Measurements from ENCODE around the gene ZWILCH.

DNA sequence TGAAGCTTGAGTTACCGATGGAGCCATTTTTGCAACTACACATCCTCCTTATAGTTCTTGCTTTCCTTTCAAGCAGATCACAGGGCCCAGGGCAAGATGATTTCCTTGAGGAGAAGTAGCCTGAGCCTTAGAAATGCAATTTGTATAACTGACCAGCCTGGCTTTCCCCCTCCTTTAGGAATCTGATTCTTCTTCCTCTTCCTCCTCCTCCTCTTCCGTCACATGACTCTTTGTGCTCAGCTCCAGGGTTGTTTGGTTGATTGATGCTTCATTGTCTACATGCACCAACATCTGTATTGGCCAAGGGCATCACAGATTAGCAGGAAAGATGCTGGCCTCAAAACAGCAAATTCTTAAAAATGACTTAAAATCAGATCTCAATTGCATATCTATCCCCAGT is 10.9 kb upstream of the ZWILCH start:
- TF ChIP-seq, protein P1, sequence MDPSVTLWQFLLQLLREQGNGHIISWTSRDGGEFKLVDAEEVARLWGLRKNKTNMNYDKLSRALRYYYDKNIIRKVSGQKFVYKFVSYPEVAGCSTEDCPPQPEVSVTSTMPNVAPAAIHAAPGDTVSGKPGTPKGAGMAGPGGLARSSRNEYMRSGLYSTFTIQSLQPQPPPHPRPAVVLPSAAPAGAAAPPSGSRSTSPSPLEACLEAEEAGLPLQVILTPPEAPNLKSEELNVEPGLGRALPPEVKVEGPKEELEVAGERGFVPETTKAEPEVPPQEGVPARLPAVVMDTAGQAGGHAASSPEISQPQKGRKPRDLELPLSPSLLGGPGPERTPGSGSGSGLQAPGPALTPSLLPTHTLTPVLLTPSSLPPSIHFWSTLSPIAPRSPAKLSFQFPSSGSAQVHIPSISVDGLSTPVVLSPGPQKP (IDR thresholded peaks at IDR 0.05; ENCODE audit: borderline replicate concordance, low read depth, low read length) = no peak
- TF ChIP-seq, protein P2, sequence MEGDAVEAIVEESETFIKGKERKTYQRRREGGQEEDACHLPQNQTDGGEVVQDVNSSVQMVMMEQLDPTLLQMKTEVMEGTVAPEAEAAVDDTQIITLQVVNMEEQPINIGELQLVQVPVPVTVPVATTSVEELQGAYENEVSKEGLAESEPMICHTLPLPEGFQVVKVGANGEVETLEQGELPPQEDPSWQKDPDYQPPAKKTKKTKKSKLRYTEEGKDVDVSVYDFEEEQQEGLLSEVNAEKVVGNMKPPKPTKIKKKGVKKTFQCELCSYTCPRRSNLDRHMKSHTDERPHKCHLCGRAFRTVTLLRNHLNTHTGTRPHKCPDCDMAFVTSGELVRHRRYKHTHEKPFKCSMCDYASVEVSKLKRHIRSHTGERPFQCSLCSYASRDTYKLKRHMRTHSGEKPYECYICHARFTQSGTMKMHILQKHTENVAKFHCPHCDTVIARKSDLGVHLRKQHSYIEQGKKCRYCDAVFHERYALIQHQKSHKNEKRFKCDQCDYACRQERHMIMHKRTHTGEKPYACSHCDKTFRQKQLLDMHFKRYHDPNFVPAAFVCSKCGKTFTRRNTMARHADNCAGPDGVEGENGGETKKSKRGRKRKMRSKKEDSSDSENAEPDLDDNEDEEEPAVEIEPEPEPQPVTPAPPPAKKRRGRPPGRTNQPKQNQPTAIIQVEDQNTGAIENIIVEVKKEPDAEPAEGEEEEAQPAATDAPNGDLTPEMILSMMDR (conservative IDR thresholded peaks at IDR 0.05; ENCODE audit: low read depth, low read length) = no peak
- TF ChIP-seq, protein P3, sequence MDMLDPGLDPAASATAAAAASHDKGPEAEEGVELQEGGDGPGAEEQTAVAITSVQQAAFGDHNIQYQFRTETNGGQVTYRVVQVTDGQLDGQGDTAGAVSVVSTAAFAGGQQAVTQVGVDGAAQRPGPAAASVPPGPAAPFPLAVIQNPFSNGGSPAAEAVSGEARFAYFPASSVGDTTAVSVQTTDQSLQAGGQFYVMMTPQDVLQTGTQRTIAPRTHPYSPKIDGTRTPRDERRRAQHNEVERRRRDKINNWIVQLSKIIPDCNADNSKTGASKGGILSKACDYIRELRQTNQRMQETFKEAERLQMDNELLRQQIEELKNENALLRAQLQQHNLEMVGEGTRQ (IDR thresholded peaks at IDR 0.05; ENCODE audit: low read depth, low read length) = no peak
- TF ChIP-seq CEBPB (IDR thresholded peaks at IDR 0.05; ENCODE audit: low read depth, low read length) (no peak), CHD1 (IDR thresholded peaks at IDR 0.05; ENCODE audit: low read depth, low read length) (no peak), POLR2A (IDR thresholded peaks at IDR 0.05; ENCODE audit: low read depth, low read length) (no peak), BHLHE40 (IDR thresholded peaks at IDR 0.05; ENCODE audit: low read depth, low read length) (no peak), RFX5 (IDR thresholded peaks at IDR 0.05; ENCODE audit: low read depth, low read length) (no peak), RCOR1 (IDR thresholded peaks at IDR 0.05; ENCODE audit: insufficient replicate concordance, low read length) (no peak), SMC3 (IDR thresholded peaks at IDR 0.05; ENCODE audit: low read depth, low read length) (no peak), FOS (IDR thresholded peaks at IDR 0.05; ENCODE audit: low read depth, low read length) (no peak), RAD21 (IDR thresholded peaks at IDR 0.05; ENCODE audit: low read length) (no peak), NFE2L2 (IDR thresholded peaks at IDR 0.05; ENCODE audit: low read depth, low read length) (no peak), MAFK (IDR thresholded peaks at IDR 0.05; ENCODE audit: low read depth, low read length) (no peak)
